IPS-20b (cell line): Measurements from ENCODE around the gene NFXL1.
A peak's percentile ranks its signal among the peaks of the same experiment; 100 is the strongest.

Experiments used
- H3K27ac ChIP-seq: one replicate; pipeline ENCODE4 v1.5.1; 2013; ENCODE audit warnings: low read length
- H3K27me3 ChIP-seq: 2 replicates; pipeline ENCODE4 v1.6.1; 2013; ENCODE audit warnings: mild to moderate bottlenecking, low read length, inconsistent platforms; ENCODE audit not compliant: insufficient read depth
- H3K36me3 ChIP-seq: 2 replicates; pipeline ENCODE4 v1.6.1; 2013; ENCODE audit warnings: low read depth, mild to moderate bottlenecking, inconsistent platforms, low read length, moderate library complexity; ENCODE audit not compliant: insufficient read depth
- H3K4me1 ChIP-seq: 2 replicates; pipeline ENCODE4 v1.6.1; 2013; ENCODE audit warnings: mild to moderate bottlenecking, control low read depth, inconsistent platforms, low read length, moderate library complexity; ENCODE audit not compliant: insufficient read depth
- H3K4me3 ChIP-seq: 2 replicates; pipeline ENCODE4 v1.5.1; 2013; ENCODE audit warnings: mild to moderate bottlenecking, low read length, inconsistent platforms
- H3K9ac ChIP-seq: 2 replicates; pipeline ENCODE4 v1.6.1; 2013; ENCODE audit warnings: low read depth, mild to moderate bottlenecking, inconsistent platforms, low read length, moderate library complexity
- H3K9me3 ChIP-seq: 2 replicates; pipeline ENCODE4 v1.6.1; 2013; ENCODE audit warnings: mild to moderate bottlenecking, low read depth, low read length, inconsistent platforms; ENCODE audit not compliant: insufficient read depth

The NFXL1 gene

DNA sequence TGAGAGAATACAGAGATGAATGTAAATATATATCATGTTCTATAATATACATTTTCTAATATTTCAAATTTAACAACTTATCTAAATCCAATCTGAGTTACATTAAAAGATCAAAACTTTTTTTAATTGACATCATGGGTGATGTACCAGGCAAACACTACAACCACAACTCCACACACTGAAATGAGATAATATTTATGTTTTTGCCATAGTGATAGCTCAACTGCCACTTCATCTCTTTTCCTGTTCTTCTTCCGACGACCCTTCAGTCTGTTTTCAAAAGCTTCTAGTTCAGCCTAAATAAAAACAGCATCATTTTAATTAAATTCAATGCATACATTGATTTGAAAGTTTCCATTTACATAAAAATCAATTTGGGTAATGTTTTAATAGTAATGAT lies 66.3 kb downstream of the NFXL1 start:
- no peak overlapping the region for H3K4me3 ChIP-seq
- H3K36me3 ChIP-seq: peaks cover 62% of the 10 kb centered on the region
- H3K27me3 ChIP-seq: no peaks in the 10 kb centered on the region
- no peak overlapping the region for H3K27ac ChIP-seq
- no peak overlapping the region for H3K9ac ChIP-seq
- H3K4me1 ChIP-seq: no peaks in the 10 kb centered on the region
- H3K9me3 ChIP-seq: no peaks in the 10 kb centered on the region

DNA sequence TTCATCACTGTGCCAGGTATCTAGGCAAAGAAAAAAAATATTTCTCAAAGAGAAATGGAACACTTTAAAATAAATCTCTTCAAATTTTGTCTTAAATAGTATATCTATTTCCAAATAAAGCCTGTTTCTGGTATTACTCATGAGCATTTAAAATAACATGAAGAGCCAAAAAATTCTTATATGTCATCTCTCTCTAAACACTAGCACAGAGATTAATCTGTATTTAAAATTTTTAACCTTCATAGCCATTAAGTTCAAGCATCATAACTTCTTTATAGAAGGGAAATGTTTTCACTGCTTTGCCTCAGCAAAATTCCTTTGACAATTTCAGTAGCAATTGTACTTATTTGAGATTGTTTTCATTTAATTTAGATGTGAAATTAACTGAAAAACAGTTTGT lies 71.4 kb downstream of the NFXL1 start:
- H3K27ac ChIP-seq: no peak overlapping the region
- peaks cover 12% of the 10 kb centered on the region for H3K27me3 ChIP-seq
- H3K4me1 ChIP-seq: peaks cover 4% of the 10 kb centered on the region
- no peak overlapping the region for H3K4me3 ChIP-seq
- H3K9ac ChIP-seq: no peak overlapping the region
- H3K9me3 ChIP-seq: no peaks in the 10 kb centered on the region
- H3K36me3 ChIP-seq: peaks cover 25% of the 10 kb centered on the region

DNA sequence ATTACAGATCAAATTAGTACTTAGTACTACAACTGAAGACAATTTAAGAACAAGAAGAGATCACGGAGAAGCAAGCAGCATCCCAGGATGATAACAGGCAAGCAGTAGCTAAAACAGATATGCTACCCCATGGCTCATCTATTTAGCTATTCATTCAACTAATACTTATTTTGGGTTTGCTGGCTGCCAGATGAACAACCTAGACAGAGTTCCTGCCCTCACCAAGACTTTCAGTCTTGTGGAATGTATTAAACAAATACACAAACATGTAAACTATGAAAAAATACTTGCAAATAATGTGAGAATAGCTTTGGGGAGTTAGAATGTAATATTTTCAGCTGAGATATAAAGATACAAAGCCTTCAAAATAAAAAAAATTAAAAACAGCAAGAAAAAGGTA lies 74.1 kb downstream of the NFXL1 start:
- Histone ChIP-seq H3K9me3 (no peaks in the 10 kb centered on the region), H3K36me3 (peaks cover 16% of the 10 kb centered on the region), H3K4me3 (no peak overlapping the region), H3K27me3 (peaks cover 37% of the 10 kb centered on the region), H3K9ac (no peak overlapping the region), H3K4me1 (peaks cover 13% of the 10 kb centered on the region), H3K27ac (no peak overlapping the region)

DNA sequence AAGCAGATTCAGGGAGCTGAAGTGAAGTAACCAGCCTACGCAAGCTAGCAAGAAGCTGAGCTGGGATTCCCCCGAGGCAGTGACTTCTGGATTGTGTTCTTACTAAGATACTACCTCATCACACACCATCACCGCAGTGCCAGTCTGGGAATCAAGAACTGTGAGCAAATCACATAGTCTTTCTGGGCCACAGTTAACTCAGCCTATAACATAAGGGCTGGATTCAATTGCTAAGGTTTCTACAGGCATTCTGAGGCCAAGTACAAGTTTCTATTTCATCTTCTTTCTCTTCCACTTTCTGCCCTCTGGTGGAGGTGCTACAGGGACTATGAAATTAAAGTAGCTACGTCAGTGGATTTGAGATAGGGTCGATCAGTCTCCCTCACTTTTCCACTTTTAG lies 75.1 kb downstream of the NFXL1 start:
- H3K4me3 ChIP-seq: no peak overlapping the region
- H3K4me1 ChIP-seq: peaks cover 13% of the 10 kb centered on the region
- no peak overlapping the region for H3K27ac ChIP-seq
- H3K9ac ChIP-seq: no peak overlapping the region
- peaks cover 41% of the 10 kb centered on the region for H3K27me3 ChIP-seq
- peaks cover 12% of the 10 kb centered on the region for H3K36me3 ChIP-seq
- no peaks in the 10 kb centered on the region for H3K9me3 ChIP-seq

DNA sequence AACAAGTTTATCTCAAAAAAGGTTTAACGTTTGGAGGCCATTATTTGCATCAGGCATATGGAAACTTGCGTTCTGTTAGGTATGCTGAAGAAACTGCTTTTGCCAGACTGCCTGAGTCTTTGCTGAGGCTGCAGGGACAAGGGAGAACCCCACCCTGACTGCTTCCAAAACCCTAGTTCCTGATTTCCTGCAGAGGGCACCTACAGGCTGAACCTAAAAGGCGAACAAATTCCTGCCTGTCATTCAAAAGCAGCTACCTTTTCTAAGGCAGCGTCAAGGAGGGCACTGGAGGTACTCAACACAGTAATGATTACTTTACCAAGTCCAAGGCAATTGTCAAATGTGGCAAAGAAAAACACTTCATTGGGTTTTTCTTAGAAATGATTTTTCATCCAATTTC lies 75.9 kb downstream of the NFXL1 start:
- H3K27ac ChIP-seq: no peak overlapping the region
- H3K9ac ChIP-seq: no peak overlapping the region
- H3K4me3 ChIP-seq: peak overlapping the region; percentile 87
- H3K27me3 ChIP-seq: peaks cover 41% of the 10 kb centered on the region
- peaks cover 13% of the 10 kb centered on the region for H3K4me1 ChIP-seq
- H3K36me3 ChIP-seq: peaks cover 4% of the 10 kb centered on the region
- no peaks in the 10 kb centered on the region for H3K9me3 ChIP-seq

DNA sequence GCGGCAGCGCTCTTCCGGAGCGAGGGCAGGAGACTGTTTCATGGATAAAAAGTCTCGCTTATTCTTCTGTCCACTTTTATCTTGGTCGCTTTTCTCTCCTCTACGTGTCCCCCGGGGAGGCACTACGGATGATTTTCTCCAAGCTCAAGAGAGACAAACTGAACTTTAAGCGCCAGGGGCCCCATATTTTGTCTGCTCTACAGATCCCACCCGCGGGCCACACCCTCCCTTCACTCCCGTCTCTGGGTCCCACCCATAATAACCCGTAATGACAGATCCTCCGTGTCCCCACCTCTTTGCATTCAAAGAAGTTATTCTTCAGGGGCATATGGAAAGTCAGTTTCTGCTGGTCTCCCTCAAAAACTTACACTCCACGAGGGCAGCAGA lies 76.5 kb downstream of the NFXL1 start, which contains the start of gene CORIN:
Gene CORIN, minus strand, starts transcription at position 160 of the 387 bp plus-strand sequence. Its CDS starts 118 bp downstream, at position 42.
- peaks cover 41% of the 10 kb centered on the region for H3K27me3 ChIP-seq
- peak within 1 kb of the TSS; percentile 87 for H3K4me3 ChIP-seq
- 0 out of 2 replicates have a peak, but pooled peaks cover 2% of the 10 kb centered on the region for H3K9me3 ChIP-seq
- peaks cover 13% of the 10 kb centered on the region for H3K4me1 ChIP-seq
- H3K36me3 ChIP-seq: no peaks in the 10 kb centered on the region; the same call in 1 of the 2 replicates
- H3K9ac ChIP-seq: peak within 1 kb of the TSS; percentile 60
- no peak within 1 kb of the TSS for H3K27ac ChIP-seq

DNA sequence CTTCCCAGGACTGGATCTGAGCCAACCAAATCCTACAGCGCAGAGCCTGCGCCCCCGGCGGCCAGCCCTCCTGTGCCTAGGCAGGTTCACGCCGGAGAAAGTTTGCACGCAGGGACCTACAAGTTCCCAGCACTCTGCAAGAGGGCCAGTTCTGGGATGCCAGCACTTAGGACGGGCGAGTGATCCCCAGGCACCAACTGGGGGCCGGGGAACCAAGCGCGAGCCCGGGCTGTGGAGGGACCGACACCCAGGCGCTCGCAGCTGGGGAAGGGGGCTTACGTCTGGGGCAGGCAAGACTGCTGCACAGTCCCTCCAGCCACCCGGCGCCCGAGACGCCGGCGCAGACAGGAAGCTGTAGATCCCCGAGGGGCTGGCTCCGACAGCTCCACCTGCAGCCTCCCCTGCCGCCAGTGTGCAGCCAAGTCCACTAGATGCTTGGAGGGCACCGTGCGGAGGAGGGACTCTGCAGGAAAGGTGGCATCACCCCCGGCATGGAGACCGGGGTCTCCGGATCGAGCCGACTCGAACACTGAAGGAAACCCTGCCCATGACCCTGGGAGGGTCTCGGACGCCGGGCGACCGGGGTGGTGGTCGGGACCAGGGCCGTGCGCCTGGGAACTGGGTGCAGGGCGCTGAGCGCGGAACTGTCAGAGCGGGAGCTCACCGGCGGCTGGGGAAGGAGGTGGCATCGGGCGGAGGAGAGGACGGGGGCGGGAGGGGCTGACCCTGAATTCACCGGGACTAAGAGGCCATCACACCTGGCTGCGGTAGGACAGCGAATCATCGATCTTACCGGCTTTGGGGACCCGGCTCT lies 77.1 kb downstream of the NFXL1 start:
- Histone ChIP-seq H3K9me3 (0 out of 2 replicates have a peak, but pooled peaks cover 2% of the 10 kb centered on the region), H3K36me3 (no peaks in the 10 kb centered on the region), H3K9ac (peak overlapping the region; percentile 60), H3K4me3 (peak overlapping the region; percentile 87), H3K27ac (no peak overlapping the region), H3K27me3 (peaks cover 41% of the 10 kb centered on the region), H3K4me1 (peaks cover 13% of the 10 kb centered on the region)

DNA sequence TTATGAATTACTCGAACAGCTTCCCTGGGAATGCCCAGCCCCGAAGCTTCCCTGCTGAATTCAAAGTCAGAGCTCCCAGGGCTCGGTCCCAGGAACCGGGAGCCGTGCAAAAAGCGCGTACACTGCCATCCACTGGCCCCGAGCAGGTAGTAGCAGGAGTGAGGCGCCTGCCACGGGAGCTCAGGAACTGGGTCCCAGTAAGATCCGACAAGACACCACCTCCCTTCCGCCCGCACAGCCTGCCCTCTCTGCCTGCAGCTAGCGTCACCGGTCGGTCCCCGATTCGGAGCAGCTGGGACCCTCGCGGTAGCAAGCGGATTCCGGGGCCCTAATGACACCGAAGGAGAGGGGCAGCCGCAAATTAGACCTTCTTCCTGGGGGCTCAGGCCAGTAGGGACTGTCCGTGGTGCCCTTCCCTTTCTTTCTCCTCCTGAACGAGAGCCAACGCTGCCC lies 77.7 kb downstream of the NFXL1 start:
- Histone ChIP-seq H3K9ac (peak overlapping the region; percentile 60), H3K4me3 (peak overlapping the region; percentile 87), H3K4me1 (peaks cover 13% of the 10 kb centered on the region), H3K27me3 (peaks cover 41% of the 10 kb centered on the region), H3K27ac (no peak overlapping the region), H3K36me3 (no peaks in the 10 kb centered on the region), H3K9me3 (0 out of 2 replicates have a peak, but pooled peaks cover 2% of the 10 kb centered on the region)

DNA sequence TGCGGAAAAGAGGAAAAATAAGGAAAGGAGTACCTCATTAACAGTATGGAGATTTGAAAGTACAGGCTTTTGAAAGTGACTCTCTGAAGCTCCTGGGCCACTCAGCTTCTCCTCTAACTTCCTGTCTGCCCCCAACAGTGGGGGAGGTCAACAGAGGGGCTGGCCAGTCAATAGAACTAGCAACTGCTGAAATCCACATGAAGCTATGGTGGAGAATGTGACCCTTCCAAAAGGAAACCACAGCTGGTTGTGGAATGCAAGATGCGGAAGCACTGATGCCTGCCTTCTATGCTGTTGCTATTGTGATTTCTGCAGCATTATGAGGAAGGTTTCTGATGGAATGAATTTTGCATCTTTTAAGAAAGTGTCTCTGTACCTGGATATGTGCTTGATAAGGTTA lies 78.9 kb downstream of the NFXL1 start:
- Histone ChIP-seq H3K27me3 (peaks cover 41% of the 10 kb centered on the region), H3K36me3 (no peaks in the 10 kb centered on the region), H3K27ac (no peak overlapping the region), H3K4me3 (no peak overlapping the region), H3K9me3 (0 out of 2 replicates have a peak, but pooled peaks cover 2% of the 10 kb centered on the region), H3K9ac (no peak overlapping the region), H3K4me1 (peaks cover 13% of the 10 kb centered on the region)

DNA sequence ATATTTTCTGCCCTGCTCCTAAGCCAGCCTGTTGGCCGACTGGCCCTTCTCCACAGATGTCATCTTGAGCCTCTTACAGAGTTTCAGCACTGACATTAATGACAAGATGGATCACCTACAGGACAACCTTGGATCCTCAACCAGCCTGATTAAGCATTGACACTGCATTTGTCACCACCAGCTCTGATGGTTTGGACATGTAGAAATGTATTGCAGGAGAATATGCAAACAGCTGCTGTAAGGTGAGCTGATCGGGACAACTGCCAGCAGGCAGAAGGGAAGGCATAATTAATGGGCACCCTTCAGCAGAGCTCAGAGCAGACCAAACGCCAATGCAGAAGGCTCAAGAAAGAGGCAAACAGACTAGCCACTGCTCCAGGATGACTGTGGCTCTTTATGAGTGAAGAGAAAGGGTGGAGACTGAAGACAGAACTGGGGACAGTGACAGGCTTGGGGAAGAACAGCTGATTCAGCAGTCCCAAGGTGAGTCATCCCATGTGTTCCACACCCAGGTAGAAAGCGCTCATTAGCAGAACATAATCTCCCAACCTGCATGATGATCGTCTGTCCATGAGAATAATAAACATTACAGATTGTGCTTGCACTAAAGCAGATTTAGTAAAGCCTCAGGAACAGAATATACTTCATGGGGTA lies 83.2 kb downstream of the NFXL1 start:
- no peak overlapping the region for H3K4me3 ChIP-seq
- H3K9me3 ChIP-seq: 0 out of 2 replicates have a peak, but pooled peaks cover 2% of the 10 kb centered on the region
- H3K9ac ChIP-seq: no peak overlapping the region
- peaks cover 7% of the 10 kb centered on the region; the same call in 1 of the 2 replicates for H3K4me1 ChIP-seq
- H3K36me3 ChIP-seq: no peaks in the 10 kb centered on the region
- peaks cover 13% of the 10 kb centered on the region; the same call in 1 of the 2 replicates for H3K27me3 ChIP-seq
- H3K27ac ChIP-seq: no peak overlapping the region

DNA sequence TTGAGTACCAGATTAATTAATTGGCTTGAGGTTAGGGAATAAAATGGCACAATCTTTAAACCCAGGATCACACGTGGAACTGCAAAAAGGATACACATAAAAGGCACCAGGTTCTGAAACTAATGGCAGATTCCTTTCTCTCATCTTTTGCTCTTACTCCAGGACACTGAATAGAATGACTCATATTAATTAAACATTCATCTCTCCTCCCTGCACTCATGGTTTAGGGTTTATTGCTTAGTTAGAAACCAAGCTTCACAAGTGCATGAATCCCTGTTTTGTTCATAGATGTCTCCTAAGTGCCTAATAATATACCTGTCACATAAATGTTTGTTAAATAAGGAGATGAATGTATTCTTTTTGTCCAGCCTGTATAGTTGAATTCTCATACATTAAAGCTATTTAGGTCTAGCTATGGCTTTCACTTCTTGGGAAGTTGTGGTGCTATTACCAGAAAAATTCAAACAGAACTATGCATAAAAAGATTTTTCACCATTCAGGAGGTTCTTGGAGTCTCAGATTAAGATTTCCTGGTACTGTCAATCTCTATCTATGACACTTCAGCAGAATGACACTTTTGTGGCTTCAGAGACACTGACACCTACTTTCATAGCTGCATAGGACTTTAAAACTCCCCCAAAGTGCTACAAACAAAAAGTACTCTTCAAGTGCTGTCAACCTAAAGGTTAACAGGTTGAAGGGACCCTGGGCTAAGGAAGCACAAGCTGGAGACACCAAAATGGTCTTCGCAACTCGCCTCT lies 83.9 kb downstream of the NFXL1 start:
- Histone ChIP-seq H3K27me3 (peaks cover 6% of the 10 kb centered on the region; the same call in 1 of the 2 replicates), H3K27ac (no peak overlapping the region), H3K36me3 (no peaks in the 10 kb centered on the region), H3K9ac (no peak overlapping the region), H3K4me1 (0 out of 2 replicates have a peak, but pooled peaks cover under 1% of the 10 kb centered on the region), H3K4me3 (no peak overlapping the region), H3K9me3 (0 out of 2 replicates have a peak, but pooled peaks cover 2% of the 10 kb centered on the region)
